A673 (cell line): ENCODE results near the gene GAMT.

ENCODE experiments used
- CTCF ChIP-seq: fragments of 300-800, 200-600 bp; sonication (generic); conservative IDR thresholded peaks from 2 replicates; pipeline ENCODE4 v1.5.1; 2017; ENCODE audit warnings: low read depth, mild to moderate bottlenecking, antibody characterized with exemption, low read length, moderate library complexity, mixed read lengths
- EZH2 ChIP-seq: fragments of 200-600 bp; sonication (generic); IDR thresholded peaks from 2 replicates; pipeline ENCODE4 v1.6.1; 2017; ENCODE audit warnings: borderline replicate concordance, low read depth, mild to moderate bottlenecking, mixed read lengths, antibody characterized with exemption, low read length; ENCODE audit not compliant: poor library complexity, severe bottlenecking

GRCh38 chr19:1401138-1401888, at the start of gene GAMT:
- TF ChIP-seq CTCF (peak; percentile 46; the same call in 1 of the 2 replicates), EZH2 (no peak)
